ENCODE data around the gene VPS16. TPM values are rescaled to one million over a fixed set of nuclear protein-coding genes. Genes with fewer than 3 reads are reported as not detected.

The VPS16 gene
- total RNA-seq, 4 donors from 2014 or later = 22.1 to 44.0 (median 30.7) TPM

GRCh38 chr20:2865630-2866029 lies 25.1 kb downstream of the VPS16 start:
- Histone ChIP-seq H3K27ac (no peak overlapping the region), H3K36me3 (peaks cover 0 to 65% of the 10 kb centered on the region in 2 donors), H3K4me3 (no peak overlapping the region), H3K9me3 (no peaks in the 10 kb centered on the region), H3K4me1 (peaks cover 0 to 4% (median 0%) of the 10 kb centered on the region in 3 donors), H3K27me3 (no peaks in the 10 kb centered on the region)
- 83 to 92% methylated on average over 2 to 3 of the region's 3 CpGs for WGBS, 2 donors (ENCODE audit: low coverage in 1 of 2)
- TF ChIP-seq POLR2AphosphoS5 (IDR thresholded peaks at IDR 0.05) = no peak
- no peak for TF ChIP-seq POLR2A (IDR thresholded peaks at IDR 0.05)
- TF ChIP-seq EP300 (IDR thresholded peaks at IDR 0.05) = no peak
- TF ChIP-seq CTCF (IDR thresholded peaks at IDR 0.05) = no peak
- ATAC-seq = no peak

- ATAC-seq = no peak
- no peak overlapping the region for H3K4me3 ChIP-seq
- WGBS, 2 donors (ENCODE audit: low coverage in 1 of 2) = 80 to 94% methylated on average over 1 to 3 of the region's 11 CpGs
- TF ChIP-seq POLR2A (IDR thresholded peaks at IDR 0.05) (no peak), EP300 (IDR thresholded peaks at IDR 0.05) (no peak), POLR2AphosphoS5 (IDR thresholded peaks at IDR 0.05) (no peak), CTCF (IDR thresholded peaks at IDR 0.05) (no peak)
- no peaks in the 10 kb centered on the region for H3K27me3 ChIP-seq
- H3K27ac ChIP-seq = no peak overlapping the region
- peaks cover 0 to 10% (median 3%) of the 10 kb centered on the region in 3 donors for H3K4me1 ChIP-seq
- H3K36me3 ChIP-seq = peaks cover 0 to 58% of the 10 kb centered on the region in 2 donors
- no peaks in the 10 kb centered on the region for H3K9me3 ChIP-seq
Measured at GRCh38 chr20:2866236-2866635, 25.7 kb downstream of the VPS16 start.

DNA sequence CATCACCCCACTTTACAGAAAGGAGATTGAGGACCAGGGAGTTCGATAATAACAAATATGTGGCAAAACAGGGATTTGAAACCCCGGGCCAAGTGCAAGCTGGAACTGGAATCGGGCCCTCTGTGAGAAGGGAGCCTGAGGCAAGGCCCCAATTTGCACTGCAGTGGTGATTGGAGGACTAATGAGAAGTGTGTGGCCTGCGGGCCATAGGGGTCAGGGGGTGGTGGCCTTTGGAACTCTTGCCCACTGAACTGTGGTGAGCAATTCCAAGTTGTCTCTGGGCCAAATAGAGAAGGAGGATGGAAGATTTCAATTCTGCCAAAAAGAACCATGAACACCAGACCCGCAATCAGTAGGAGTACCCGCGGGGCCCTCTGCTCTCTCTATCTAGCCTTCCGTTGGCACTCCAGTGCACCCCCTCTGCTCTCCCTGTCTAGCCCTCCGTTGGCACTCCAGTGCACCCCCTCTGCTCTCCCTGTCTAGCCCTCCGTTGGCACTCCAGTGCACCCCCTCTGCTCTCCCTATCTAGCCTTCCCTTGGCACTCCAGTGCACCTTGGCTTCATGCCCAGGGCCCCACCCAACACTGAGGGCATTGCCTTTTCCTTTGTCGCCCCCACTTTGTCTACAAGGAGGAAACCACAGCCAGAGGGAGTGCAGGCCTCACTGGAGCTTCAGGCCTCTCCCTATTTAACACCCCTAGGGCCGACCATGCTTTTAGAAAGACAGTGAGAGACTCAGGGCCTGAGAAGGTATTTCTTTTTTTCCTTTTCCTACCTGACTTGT lies 26.7 kb downstream of the VPS16 start:
- H3K27ac ChIP-seq = no peak overlapping the region
- H3K27me3 ChIP-seq = peaks cover 7% of the 10 kb centered on the region
- TF ChIP-seq POLR2A (IDR thresholded peaks at IDR 0.05) (no peak), POLR2AphosphoS5 (IDR thresholded peaks at IDR 0.05) (no peak), EP300 (IDR thresholded peaks at IDR 0.05) (no peak), CTCF (IDR thresholded peaks at IDR 0.05) (no peak)
- H3K4me3 ChIP-seq = no peak overlapping the region
- peaks cover 0 to 48% of the 10 kb centered on the region in 2 donors for H3K36me3 ChIP-seq
- peaks cover 0 to 20% (median 11%) of the 10 kb centered on the region in 3 donors for H3K4me1 ChIP-seq
- WGBS, 2 donors (ENCODE audit: low coverage in 1 of 2) = 70 to 77% methylated on average over 8 of the region's 12 CpGs
- no peaks in the 10 kb centered on the region for H3K9me3 ChIP-seq
- ATAC-seq = no peak

DNA sequence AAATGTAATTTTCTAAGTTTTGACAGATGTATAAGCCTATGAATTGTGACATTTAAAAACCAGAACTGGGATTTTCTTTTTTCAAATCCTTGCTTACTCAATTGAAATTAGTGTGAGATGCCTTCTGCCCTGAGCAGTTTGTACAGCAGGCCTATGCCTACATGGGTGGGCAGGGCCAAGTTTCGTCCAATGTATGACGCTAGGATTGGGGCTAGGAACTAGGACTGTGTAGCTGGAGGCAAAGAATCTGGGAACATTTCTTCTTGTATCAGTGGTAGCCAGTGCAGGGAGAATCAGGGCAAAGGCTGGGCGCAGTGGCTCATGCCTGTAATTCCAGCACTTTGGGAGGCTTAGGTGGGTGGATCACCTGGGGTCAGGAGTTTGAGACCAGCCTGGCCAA lies 28.8 kb downstream of the VPS16 start:
- H3K27ac ChIP-seq = no peak overlapping the region
- H3K4me3 ChIP-seq = no peak overlapping the region
- 88% methylated on average over 3 of the region's 3 CpGs; no CpG with 5 or more reads in 1 of the 2 donors for WGBS, 2 donors (ENCODE audit: low coverage in 1 of 2)
- peaks cover 0 to 31% (median 12%) of the 10 kb centered on the region in 3 donors for H3K4me1 ChIP-seq
- H3K9me3 ChIP-seq = no peaks in the 10 kb centered on the region
- no peak for ATAC-seq
- no peak for TF ChIP-seq EP300 (IDR thresholded peaks at IDR 0.05)
- TF ChIP-seq CTCF (IDR thresholded peaks at IDR 0.05) = no peak
- TF ChIP-seq POLR2A (IDR thresholded peaks at IDR 0.05) = no peak
- TF ChIP-seq POLR2AphosphoS5 (IDR thresholded peaks at IDR 0.05) = no peak
- peaks cover 10% of the 10 kb centered on the region for H3K27me3 ChIP-seq
- peaks cover 0 to 27% of the 10 kb centered on the region in 2 donors for H3K36me3 ChIP-seq

DNA sequence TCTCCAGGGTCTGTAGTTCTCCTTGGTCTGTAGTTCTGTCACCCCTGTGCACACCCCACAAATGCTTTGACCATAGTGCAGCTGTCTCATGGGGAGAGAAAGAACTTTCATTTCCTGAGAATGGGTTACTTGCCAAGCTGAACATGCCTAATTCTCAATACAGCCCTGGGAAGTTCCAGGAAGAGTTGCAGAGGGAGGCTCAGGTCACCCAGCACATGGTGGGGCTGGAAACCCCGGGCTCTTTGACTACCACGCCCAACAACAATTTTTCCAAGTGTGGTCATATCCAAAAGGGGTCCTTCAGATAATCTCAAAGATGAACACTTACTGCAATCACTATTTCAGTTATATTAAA lies 30.5 kb downstream of the VPS16 start:
- Histone ChIP-seq H3K36me3 (peaks cover 0 to 10% of the 10 kb centered on the region in 2 donors), H3K27me3 (peaks cover 10% of the 10 kb centered on the region), H3K9me3 (no peaks in the 10 kb centered on the region), H3K4me3 (no peak overlapping the region), H3K27ac (peak overlapping the region in 2 of 4 donors; percentile 16 to 21), H3K4me1 (peaks cover 0 to 48% (median 28%) of the 10 kb centered on the region in 3 donors)
- TF ChIP-seq POLR2A (IDR thresholded peaks at IDR 0.05) (no peak), EP300 (IDR thresholded peaks at IDR 0.05) (no peak), CTCF (IDR thresholded peaks at IDR 0.05) (no peak), POLR2AphosphoS5 (IDR thresholded peaks at IDR 0.05) (no peak)
- WGBS, 2 donors (ENCODE audit: low coverage in 1 of 2) = 0 to 44% methylated on average over 1 to 2 of the region's 2 CpGs
- ATAC-seq = no peak

Data from gastroesophageal sphincter (tissue), 4 donors.